CMK (cell line): ENCODE measurements around the gene SLC2A10.

ENCODE experiments used
- DNase-seq: peaks from one replicate; pipeline ENCODE4 v3.0.0-alpha.2; 2010; ENCODE audit warnings: low read depth

SLC2A10 gene

DNA sequence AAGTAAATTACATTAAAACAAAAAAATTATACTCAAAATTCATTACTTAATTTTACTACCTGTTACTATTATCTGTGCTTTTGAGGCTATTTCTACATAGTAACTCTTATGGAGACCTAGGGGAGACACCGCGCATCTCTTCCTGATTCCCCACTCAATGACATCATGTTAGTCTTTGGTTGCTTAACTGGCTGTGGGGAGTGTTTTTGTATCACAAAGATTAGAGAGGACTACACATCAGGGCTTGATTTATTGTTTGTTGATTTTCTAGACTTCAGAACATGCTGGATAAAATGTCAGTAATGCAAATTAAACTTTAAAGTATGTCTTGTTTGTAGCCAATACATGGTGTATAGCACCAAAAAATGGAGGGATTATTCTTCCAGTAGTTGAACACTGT is 26.0 kb downstream of the SLC2A10 start:
- DNase-seq: no peak

GRCh38 chr20:46739431-46740213 is 30.2 kb downstream of the SLC2A10 start:
- DNase-seq: no peak

- DNase-seq: no peak
These were observed 30.8 kb downstream of the SLC2A10 start for GRCh38 chr20:46740214-46740609.

DNA sequence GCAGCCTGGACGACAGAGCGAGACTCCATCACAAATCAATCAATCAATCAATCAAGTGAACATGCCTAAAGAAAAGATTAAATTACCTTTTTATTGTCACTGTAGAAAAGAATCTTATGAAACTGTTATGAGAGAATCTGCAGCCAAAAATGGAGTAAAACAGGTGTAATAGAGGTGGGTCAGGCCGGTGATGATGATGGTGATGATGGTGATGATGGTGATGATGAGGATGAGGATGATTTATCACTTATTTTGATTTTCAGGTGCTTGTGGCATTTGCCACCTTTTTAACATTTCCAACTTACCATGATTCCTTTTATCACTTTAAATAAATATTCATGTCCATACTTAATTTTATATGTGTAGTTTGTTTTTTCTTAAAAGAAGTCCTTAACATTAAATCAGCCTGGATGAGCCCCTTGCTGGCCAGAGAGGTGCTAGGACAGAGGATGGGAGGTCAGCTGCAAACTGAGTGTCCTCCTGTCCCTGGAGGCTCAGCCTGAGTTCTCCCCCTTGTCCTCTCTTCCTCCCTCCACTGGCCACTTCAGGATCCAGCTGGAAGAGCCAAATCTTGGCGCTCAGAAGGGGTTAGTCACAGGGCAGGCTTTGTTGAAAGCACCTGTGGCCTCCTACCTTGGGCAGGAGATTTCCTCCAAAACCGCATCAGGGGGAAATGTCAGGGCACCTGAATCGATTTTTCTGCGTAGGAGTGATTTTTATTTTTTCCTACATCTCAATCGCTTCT is 32.6 kb downstream of the SLC2A10 start:
- no peak for DNase-seq

- no peak for DNase-seq
These were observed 33.2 kb downstream of the SLC2A10 start for GRCh38 chr20:46742669-46743045.

GRCh38 chr20:46743088-46743487 is 33.6 kb downstream of the SLC2A10 start:
- no peak for DNase-seq

DNA sequence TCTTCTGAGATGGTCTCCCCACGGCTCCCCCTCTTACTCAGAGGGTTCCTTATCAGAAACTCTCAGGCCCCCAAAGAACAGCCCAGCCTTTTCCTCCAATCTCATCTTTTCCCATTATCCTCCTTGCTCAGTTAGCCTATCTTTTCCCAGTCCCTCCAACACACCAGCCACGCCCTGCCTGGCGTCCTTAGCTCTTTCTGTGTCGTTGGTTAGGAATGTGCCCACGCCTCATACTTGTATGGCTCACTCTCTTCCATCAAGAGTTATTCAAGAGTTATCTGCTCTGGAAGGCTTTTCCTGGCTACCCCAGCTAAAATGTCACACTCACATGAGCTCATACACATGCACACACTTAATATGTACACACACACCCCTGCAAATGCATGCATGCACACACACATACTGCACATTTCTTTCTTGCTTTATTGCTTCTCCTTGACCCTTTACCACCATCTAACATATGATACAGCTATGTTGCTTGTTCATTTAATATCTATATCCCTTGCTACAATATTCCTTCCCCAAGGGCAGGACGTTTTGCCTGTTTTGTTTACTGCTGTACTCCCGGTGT is 37.6 kb downstream of the SLC2A10 start:
- DNase-seq: no peak

DNA sequence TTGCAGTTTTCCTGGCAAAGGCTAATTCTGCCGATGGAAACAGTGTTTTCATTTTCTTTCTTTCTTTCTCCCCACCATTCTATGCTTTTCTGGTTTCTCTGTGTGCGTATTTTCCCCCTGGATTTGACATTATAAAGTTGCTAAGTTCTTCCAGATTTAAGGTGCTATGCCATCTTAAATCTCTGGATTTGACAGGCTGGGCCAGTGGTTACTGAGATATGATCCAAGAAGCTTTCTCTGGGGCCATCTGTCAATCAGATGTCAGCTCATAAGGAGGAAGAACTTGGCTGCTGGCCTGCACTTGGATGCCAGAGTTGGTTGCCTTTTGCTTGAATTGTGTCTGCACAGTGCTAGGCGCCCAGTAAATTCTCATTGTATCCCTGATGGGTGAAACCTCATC is 39.7 kb downstream of the SLC2A10 start:
- no peak for DNase-seq

DNA sequence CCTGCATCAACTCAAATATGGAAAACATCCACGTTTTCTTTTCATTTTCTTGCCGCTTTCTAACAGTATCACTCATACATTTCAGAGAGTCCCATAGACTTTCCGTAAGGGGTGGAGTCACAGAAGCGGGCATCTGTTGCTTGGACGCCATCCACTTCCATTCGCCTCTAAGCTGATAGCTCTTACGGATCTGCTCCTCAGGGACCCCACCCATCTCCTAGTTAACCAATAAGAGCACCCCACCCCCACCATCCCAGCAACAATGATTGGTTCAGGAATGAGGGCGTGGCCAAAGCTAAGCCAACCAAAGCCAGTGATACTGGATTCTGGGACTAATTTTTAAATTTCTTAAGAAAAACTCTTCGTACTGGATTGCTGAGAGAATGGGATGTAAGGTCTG is 42.4 kb downstream of the SLC2A10 start:
- no peak for DNase-seq

GRCh38 chr20:46752728-46753127 is 43.3 kb downstream of the SLC2A10 start:
- peak; percentile 15 for DNase-seq

DNA sequence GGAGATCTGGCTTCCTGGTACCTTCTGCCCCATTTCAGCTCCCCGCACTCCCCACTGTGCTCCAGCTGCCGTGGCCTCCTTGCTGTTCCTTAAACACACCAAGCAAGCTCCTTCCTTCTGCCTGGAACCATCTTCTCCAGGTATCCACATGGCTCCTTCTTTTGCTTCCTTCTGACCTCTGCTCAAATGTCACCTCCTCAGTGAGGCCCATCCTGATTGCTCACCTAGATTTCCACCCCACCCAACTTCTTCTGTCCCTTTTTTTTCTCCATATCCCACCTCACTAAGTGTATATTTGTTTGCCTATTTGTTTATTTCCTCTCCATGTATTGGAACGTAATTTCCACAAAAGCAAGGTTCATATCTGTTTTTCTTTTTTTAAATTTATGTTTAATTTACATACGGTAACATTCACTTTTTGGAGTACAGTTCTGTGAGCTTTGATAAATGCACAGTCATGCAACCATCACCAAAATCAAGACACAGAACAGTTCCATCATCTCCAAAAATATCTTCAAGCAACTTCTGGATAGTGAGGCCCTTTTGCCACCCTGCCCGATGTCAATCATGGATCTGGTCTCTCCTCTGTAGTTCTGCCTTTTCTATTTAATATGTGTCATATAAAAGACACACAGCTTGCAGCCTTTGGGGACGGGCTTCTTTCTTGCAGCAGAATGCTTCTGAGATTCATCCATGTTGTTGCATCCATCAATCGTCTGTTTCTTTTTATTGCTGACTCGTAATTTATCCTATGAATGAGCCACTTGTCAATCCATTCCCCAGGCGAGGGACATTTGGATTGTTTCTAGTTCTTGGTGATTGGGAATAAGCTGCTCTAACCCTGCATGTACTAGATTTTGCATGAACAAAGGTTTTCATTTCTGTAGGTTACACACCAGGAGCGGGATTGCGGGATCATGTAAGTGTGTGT is 46.3 kb downstream of the SLC2A10 start:
- no peak for DNase-seq

DNA sequence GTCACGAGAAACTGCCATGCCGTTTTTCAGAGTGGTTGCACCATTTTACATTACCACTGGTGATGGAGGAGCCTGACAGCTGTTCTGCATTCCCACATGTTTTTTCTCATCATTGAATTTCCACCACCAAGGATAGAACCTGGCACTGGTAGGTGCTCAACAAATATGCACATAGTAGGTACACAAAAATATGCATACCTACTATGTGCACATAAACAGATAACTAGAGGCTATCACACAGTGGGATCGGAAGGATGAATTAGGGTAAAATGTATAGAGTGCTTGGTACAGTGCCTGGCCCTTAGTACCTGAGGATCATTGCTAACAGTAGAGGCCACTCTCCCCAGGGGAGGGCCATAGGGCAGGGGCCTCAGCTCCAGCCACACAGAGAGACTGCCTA is 47.0 kb downstream of the SLC2A10 start:
- DNase-seq: no peak

DNA sequence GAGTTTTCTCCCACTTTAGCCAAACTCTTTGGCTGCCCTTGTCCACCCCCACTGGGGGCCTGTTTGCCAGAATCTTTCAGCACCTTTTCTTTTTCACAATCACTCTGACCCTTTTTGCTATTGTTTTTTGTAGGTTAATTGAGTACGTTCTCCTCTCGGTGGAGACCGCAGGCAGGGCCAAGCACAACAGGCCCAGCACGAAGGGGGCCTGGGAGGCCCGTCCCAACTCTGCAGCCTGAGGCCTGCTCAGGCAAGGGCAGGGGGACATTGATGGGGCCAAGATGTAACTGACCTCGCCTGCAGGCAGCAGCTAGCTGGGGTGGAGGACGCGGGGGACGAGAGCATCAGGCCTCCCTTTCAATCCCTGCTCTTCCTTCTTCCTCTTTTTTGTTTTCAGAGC is 47.7 kb downstream of the SLC2A10 start:
- no peak for DNase-seq

- DNase-seq: peak; percentile 32
These were observed 48.6 kb downstream of the SLC2A10 start for GRCh38 chr20:46757754-46758678.

DNA sequence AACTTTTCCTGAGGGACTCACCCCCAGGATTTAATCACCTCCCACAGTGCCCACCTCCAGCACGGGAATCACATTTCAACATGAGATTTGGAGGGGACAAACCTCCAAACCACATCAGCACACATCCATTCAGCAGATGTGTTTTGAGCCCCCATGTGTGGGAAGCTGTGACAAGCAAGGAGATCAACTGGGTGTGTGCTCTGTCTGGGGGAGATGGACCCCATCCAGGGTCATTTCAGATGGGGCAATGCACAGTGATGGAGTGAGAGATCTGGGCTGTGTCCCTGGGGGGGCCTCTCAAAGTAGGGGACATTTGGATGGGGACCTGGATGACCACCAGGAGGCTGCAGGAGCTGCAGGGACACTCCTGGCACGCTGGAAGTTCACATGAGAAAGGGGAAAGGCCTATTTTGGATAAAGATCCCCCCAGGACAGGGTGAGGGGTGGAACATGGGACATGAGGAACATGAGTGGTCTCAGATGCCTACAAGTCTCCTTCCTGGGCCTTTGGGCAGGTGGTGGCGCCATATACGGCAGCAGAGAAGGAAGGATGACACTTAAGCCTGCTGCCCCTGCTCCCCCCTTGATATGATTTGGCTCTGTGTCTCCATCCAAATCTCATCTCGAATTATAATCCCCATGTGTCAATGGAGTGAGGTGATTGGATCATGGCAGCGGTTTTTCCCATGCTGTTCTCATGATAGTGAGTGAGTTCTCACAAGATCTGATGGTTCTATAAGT is 49.6 kb downstream of the SLC2A10 start:
- DNase-seq: no peak

- no peak for DNase-seq
These were observed 52.1 kb downstream of the SLC2A10 start for GRCh38 chr20:46761566-46761965.

GRCh38 chr20:46764068-46764467 is 54.6 kb downstream of the SLC2A10 start:
- no peak for DNase-seq

GRCh38 chr20:46765506-46766120 is 56.2 kb downstream of the SLC2A10 start:
- DNase-seq: no peak

DNA sequence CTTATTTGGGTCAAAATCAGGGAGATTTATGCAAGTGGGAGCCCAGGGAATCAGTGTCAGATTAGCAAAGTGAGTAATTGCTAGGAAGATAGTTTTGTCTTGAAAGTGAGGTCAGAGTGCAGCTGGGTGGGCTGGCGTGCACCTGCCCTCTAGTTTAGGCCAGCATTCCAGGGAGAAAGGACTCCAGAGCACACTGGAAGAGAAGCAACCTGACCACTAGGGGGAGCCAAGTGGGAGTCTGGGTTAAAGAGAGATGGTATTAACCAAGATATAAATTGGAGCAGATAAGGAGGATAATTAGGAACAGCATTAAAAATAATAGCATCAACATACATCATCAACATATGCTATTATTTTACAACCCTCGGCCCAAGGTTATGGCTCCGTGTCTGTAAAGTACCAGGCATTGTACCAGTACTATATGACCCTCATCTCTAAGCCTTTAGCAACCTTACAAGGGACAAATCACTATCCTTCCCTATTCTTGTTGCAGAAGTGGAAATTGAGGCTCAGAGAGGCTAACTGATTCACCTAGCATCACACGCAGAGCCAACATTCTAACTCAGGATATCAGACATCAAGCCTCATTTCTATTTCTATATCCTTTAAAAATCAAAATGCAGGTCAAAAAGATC is 57.8 kb downstream of the SLC2A10 start:
- DNase-seq: peak; percentile 21
